Measurements from ENCODE around the gene KCNIP4. TPM values are rescaled to one million over a fixed set of nuclear protein-coding genes. Genes with fewer than 3 reads are reported as not detected.

The KCNIP4 gene
- total and polyA plus RNA-seq, 2 donors from 2014 or later, result 9.8 to 43.9 TPM

DNA sequence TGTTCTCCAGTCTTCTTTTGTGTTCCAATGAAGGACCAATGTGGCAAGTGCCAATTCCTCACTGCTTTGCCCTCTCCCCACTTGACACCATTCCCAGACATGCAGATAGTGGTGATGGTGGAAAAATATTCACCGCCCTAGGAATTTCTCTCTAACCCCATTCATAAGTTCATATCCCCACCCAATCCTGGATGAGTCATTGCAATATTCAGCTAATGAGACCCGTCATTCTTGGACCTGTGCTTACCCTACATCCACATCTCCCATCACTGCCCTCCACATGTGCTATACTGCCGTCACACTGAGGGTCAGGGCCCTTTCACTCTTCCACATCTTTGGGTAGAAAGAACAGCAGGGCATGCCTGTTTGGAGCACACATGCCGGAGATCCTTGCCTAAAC lies 199.2 kb downstream of the KCNIP4 start:
- Histone ChIP-seq H3K4me1 (ENCODE audit: control insufficient read depth in 2 of 3, insufficient read depth in 2 of 3, low read depth in 1 of 3, low read length in 3 of 3) (no peaks in the 10 kb centered on the region), H3K27me3 (ENCODE audit: control insufficient read depth, insufficient read depth, low read length) (no peaks in the 10 kb centered on the region), H3K9ac (ENCODE audit: low read length in 3 of 3) (no peak overlapping the region), H3K4me3 (ENCODE audit: low read length in 3 of 3) (no peak overlapping the region), H3K36me3 (ENCODE audit: control insufficient read depth in 2 of 3, insufficient read depth in 3 of 3, low read length in 3 of 3) (no peaks in the 10 kb centered on the region), H3K27ac (ENCODE audit: low read depth in 2 of 2, low read length in 2 of 2) (no peak overlapping the region), H3K9me3 (ENCODE audit: control insufficient read depth in 2 of 3, insufficient read depth in 1 of 3, low read length in 3 of 3) (no peaks in the 10 kb centered on the region)
- TF ChIP-seq, protein P1, sequence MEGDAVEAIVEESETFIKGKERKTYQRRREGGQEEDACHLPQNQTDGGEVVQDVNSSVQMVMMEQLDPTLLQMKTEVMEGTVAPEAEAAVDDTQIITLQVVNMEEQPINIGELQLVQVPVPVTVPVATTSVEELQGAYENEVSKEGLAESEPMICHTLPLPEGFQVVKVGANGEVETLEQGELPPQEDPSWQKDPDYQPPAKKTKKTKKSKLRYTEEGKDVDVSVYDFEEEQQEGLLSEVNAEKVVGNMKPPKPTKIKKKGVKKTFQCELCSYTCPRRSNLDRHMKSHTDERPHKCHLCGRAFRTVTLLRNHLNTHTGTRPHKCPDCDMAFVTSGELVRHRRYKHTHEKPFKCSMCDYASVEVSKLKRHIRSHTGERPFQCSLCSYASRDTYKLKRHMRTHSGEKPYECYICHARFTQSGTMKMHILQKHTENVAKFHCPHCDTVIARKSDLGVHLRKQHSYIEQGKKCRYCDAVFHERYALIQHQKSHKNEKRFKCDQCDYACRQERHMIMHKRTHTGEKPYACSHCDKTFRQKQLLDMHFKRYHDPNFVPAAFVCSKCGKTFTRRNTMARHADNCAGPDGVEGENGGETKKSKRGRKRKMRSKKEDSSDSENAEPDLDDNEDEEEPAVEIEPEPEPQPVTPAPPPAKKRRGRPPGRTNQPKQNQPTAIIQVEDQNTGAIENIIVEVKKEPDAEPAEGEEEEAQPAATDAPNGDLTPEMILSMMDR (IDR thresholded peaks at IDR 0.05; ENCODE audit: borderline replicate concordance, extremely low read depth, insufficient read depth), result no peak
- DNase-seq (no peak), FAIRE-seq (no peak)
- intact Hi-C loops (cut with DNase I), result no loop called here

DNA sequence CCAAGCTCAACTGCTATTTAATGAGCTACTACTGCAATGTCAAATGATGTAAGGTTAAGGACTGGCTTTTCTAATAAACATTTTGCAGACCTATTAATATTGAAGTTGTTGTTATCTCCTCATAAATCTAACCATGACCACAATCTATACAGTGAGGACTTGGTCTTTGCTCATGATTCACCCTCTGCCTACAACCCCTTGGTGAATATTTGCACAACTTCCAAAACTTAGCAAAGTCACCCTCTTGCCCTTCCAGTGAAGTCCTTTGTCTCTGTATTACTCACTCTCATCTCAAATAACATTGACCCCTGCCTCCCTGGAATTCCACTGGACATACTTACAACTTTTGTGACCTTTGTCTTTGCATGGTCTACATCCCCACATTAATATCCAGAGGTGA lies 204.5 kb downstream of the KCNIP4 start:
- H3K4me1 ChIP-seq (ENCODE audit: control insufficient read depth in 2 of 3, insufficient read depth in 2 of 3, low read depth in 1 of 3, low read length in 3 of 3), result no peaks in the 10 kb centered on the region
- H3K27ac ChIP-seq (ENCODE audit: low read depth in 2 of 2, low read length in 2 of 2), result no peak overlapping the region
- FAIRE-seq (no peak), DNase-seq (no peak)
- no peak overlapping the region for H3K4me3 ChIP-seq (ENCODE audit: low read length in 3 of 3)
- intact Hi-C loops (cut with DNase I), result no loop called here
- H3K9me3 ChIP-seq (ENCODE audit: control insufficient read depth in 2 of 3, insufficient read depth in 1 of 3, low read length in 3 of 3), result no peaks in the 10 kb centered on the region
- H3K27me3 ChIP-seq (ENCODE audit: control insufficient read depth, insufficient read depth, low read length), result no peaks in the 10 kb centered on the region
- TF ChIP-seq, protein P1 (IDR thresholded peaks at IDR 0.05; ENCODE audit: borderline replicate concordance, extremely low read depth, insufficient read depth), result no peak
- no peaks in the 10 kb centered on the region for H3K36me3 ChIP-seq (ENCODE audit: control insufficient read depth in 2 of 3, insufficient read depth in 3 of 3, low read length in 3 of 3)
- no peak overlapping the region for H3K9ac ChIP-seq (ENCODE audit: low read length in 3 of 3)

DNA sequence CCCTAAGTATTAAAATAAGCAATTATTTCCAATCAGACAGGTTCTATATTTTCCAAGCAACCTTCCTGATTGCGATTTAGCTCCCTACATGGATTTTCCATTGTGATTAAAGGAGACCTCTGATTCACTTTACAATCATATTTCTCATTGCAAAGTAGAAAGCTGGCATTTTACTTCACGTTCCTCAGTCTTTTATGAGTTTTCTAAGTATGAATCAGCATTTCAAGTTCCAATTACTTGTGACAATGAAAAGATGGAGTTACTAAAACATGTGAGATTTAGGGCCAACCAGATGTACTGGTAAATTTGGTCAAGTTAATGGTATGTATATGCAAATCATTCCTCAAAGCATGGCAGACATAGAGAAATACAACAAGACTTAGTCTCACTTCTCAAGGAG lies 206.2 kb downstream of the KCNIP4 start:
- Histone ChIP-seq H3K4me1 (ENCODE audit: control insufficient read depth in 2 of 3, insufficient read depth in 2 of 3, low read depth in 1 of 3, low read length in 3 of 3) (no peaks in the 10 kb centered on the region), H3K27me3 (ENCODE audit: control insufficient read depth, insufficient read depth, low read length) (no peaks in the 10 kb centered on the region), H3K27ac (ENCODE audit: low read depth in 2 of 2, low read length in 2 of 2) (no peak overlapping the region), H3K9me3 (ENCODE audit: control insufficient read depth in 2 of 3, insufficient read depth in 1 of 3, low read length in 3 of 3) (no peaks in the 10 kb centered on the region), H3K4me3 (ENCODE audit: low read length in 3 of 3) (no peak overlapping the region), H3K36me3 (ENCODE audit: control insufficient read depth in 2 of 3, insufficient read depth in 3 of 3, low read length in 3 of 3) (no peaks in the 10 kb centered on the region), H3K9ac (ENCODE audit: low read length in 3 of 3) (no peak overlapping the region)
- FAIRE-seq, result no peak
- intact Hi-C loops (cut with DNase I), result no loop called here
- DNase-seq, result no peak
- TF ChIP-seq, protein P1 (IDR thresholded peaks at IDR 0.05; ENCODE audit: borderline replicate concordance, extremely low read depth, insufficient read depth), result no peak

DNA sequence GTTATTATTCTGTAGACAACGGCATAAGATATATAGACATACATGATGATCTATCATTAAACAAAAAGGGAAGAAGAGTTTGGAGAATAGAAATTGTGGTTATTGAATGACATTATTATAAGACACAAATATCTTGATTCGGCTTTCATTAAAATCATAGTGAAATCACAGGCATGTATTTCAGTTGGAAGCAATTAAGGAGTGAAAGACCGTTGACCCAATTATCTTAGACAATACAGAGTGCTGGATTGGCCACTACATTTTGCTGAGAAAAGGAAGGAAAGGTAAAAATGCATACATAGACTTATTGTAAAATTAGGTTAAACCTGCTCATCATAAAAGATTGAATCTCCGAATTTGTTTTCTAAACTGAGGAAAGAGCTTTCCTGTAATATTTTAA lies 209.8 kb downstream of the KCNIP4 start:
- DNase-seq (no peak), FAIRE-seq (no peak)
- no peaks in the 10 kb centered on the region for H3K4me1 ChIP-seq (ENCODE audit: control insufficient read depth in 2 of 3, insufficient read depth in 2 of 3, low read depth in 1 of 3, low read length in 3 of 3)
- no peak overlapping the region for H3K4me3 ChIP-seq (ENCODE audit: low read length in 3 of 3)
- TF ChIP-seq, protein P1 (IDR thresholded peaks at IDR 0.05; ENCODE audit: borderline replicate concordance, extremely low read depth, insufficient read depth), result no peak
- no peak overlapping the region for H3K9ac ChIP-seq (ENCODE audit: low read length in 3 of 3)
- no peaks in the 10 kb centered on the region for H3K9me3 ChIP-seq (ENCODE audit: control insufficient read depth in 2 of 3, insufficient read depth in 1 of 3, low read length in 3 of 3)
- intact Hi-C loops (cut with DNase I), result no loop called here
- no peak overlapping the region for H3K27ac ChIP-seq (ENCODE audit: low read depth in 2 of 2, low read length in 2 of 2)
- no peaks in the 10 kb centered on the region for H3K36me3 ChIP-seq (ENCODE audit: control insufficient read depth in 2 of 3, insufficient read depth in 3 of 3, low read length in 3 of 3)
- H3K27me3 ChIP-seq (ENCODE audit: control insufficient read depth, insufficient read depth, low read length), result no peaks in the 10 kb centered on the region

All from kidney (tissue), 14 donors.